ENCODE data around the gene MST1. TPM values are rescaled to one million over a fixed set of nuclear protein-coding genes. Genes with fewer than 3 reads are reported as not detected.

Gene MST1
- total RNA-seq, 2 experiments from 2014 or later, result 12.5 to 24.2 TPM

GRCh38 chr3:49656541-49657112, 32.6 kb downstream of the MST1 start:
- H3K4me2 ChIP-seq (ENCODE audit: low read length), result no peak overlapping the region
- POLR2A ChIA-PET, result no interaction called here
- no peak overlapping the region for H2AFZ ChIP-seq (ENCODE audit: low read length)
- TF ChIP-seq EZH2phosphoT487 (IDR thresholded peaks at IDR 0.05; ENCODE audit: borderline replicate concordance, low read depth, low read length) (no peak), CTCF (conservative IDR thresholded peaks at IDR 0.05; ENCODE audit: low read length) (no peak)
- no TSS peak for BruUV-seq (replicated peaks)
- CTCF ChIA-PET (ENCODE audit: unreplicated experiment), result no interaction called here
- no peaks in the 10 kb centered on the region for H3K36me3 ChIP-seq (ENCODE audit: insufficient read depth, low read length)
- no peak overlapping the region for H3K4me3 ChIP-seq (ENCODE audit: low read depth, low read length, poor library complexity, severe bottlenecking)
- no peaks in the 10 kb centered on the region for H3K79me2 ChIP-seq (ENCODE audit: insufficient read depth, low read depth, low read length)
- no peak for DNase-seq (ENCODE audit: low spot score)
- no peaks in the 10 kb centered on the region for H3K9me3 ChIP-seq (ENCODE audit: low read length)
- no peaks in the 10 kb centered on the region for H3K9me2 ChIP-seq (ENCODE audit: insufficient read depth, low read length)
- H4K20me1 ChIP-seq (ENCODE audit: insufficient read depth, low read length), result no peaks in the 10 kb centered on the region
- intact Hi-C loops (cut with micrococcal nuclease; ENCODE audit: unreplicated experiment), result no loop called here
- H3K4me1 ChIP-seq (ENCODE audit: insufficient read depth, low read length, poor library complexity, severe bottlenecking), result no peaks in the 10 kb centered on the region
- no peak overlapping the region for H3K27ac ChIP-seq (ENCODE audit: low read depth, low read length, poor library complexity, severe bottlenecking)

- no peak overlapping the region for H3K27ac ChIP-seq (ENCODE audit: low read depth, low read length, poor library complexity, severe bottlenecking)
- H4K20me1 ChIP-seq (ENCODE audit: insufficient read depth, low read length), result no peaks in the 10 kb centered on the region
- H3K36me3 ChIP-seq (ENCODE audit: insufficient read depth, low read length), result no peaks in the 10 kb centered on the region
- CTCF ChIA-PET (ENCODE audit: unreplicated experiment), result no interaction called here
- TF ChIP-seq CTCF (conservative IDR thresholded peaks at IDR 0.05; ENCODE audit: low read length) (no peak), EZH2phosphoT487 (IDR thresholded peaks at IDR 0.05; ENCODE audit: borderline replicate concordance, low read depth, low read length) (no peak)
- no TSS peak for BruUV-seq (replicated peaks)
- H3K4me3 ChIP-seq (ENCODE audit: low read depth, low read length, poor library complexity, severe bottlenecking), result no peak overlapping the region
- H2AFZ ChIP-seq (ENCODE audit: low read length), result no peak overlapping the region
- no peak for DNase-seq (ENCODE audit: low spot score)
- H3K79me2 ChIP-seq (ENCODE audit: insufficient read depth, low read depth, low read length), result no peaks in the 10 kb centered on the region
- POLR2A ChIA-PET, result no interaction called here
- H3K4me1 ChIP-seq (ENCODE audit: insufficient read depth, low read length, poor library complexity, severe bottlenecking), result no peaks in the 10 kb centered on the region
- no peaks in the 10 kb centered on the region for H3K9me3 ChIP-seq (ENCODE audit: low read length)
- intact Hi-C loops (cut with micrococcal nuclease; ENCODE audit: unreplicated experiment), result no loop called here
- H3K9me2 ChIP-seq (ENCODE audit: insufficient read depth, low read length), result no peaks in the 10 kb centered on the region
- H3K4me2 ChIP-seq (ENCODE audit: low read length), result no peak overlapping the region
These were observed 33.5 kb downstream of the MST1 start for GRCh38 chr3:49655731-49656285.

GRCh38 chr3:49654955-49655556, 34.2 kb downstream of the MST1 start:
- Histone ChIP-seq H3K36me3 (ENCODE audit: insufficient read depth, low read length) (no peaks in the 10 kb centered on the region), H3K9me2 (ENCODE audit: insufficient read depth, low read length) (no peaks in the 10 kb centered on the region), H4K20me1 (ENCODE audit: insufficient read depth, low read length) (no peaks in the 10 kb centered on the region), H3K9me3 (ENCODE audit: low read length) (no peaks in the 10 kb centered on the region), H2AFZ (ENCODE audit: low read length) (no peak overlapping the region), H3K79me2 (ENCODE audit: insufficient read depth, low read depth, low read length) (no peaks in the 10 kb centered on the region), H3K4me1 (ENCODE audit: insufficient read depth, low read length, poor library complexity, severe bottlenecking) (no peaks in the 10 kb centered on the region), H3K4me2 (ENCODE audit: low read length) (no peak overlapping the region), H3K27ac (ENCODE audit: low read depth, low read length, poor library complexity, severe bottlenecking) (no peak overlapping the region), H3K4me3 (ENCODE audit: low read depth, low read length, poor library complexity, severe bottlenecking) (no peak overlapping the region)
- CTCF ChIA-PET (ENCODE audit: unreplicated experiment), result no interaction called here
- no peak for DNase-seq (ENCODE audit: low spot score)
- intact Hi-C loops (cut with micrococcal nuclease; ENCODE audit: unreplicated experiment), result no loop called here
- POLR2A ChIA-PET, result no interaction called here
- BruUV-seq (replicated peaks), result no TSS peak
- TF ChIP-seq EZH2phosphoT487 (IDR thresholded peaks at IDR 0.05; ENCODE audit: borderline replicate concordance, low read depth, low read length) (no peak), CTCF (conservative IDR thresholded peaks at IDR 0.05; ENCODE audit: low read length) (no peak)

All from OCI-LY7 (cell line).